Keratinocyte (primary cell): ENCODE results near the gene KRT79.

Experiments
- EZH2 ChIP-seq: IDR thresholded peaks from one replicate; pipeline ENCODE4 v1.6.1; 2012; ENCODE audit warnings: inconsistent platforms, mild to moderate bottlenecking, low read length, moderate library complexity
- TF ChIP-seq, protein P1 (sequence below), 3 experiments: IDR thresholded peaks in 1 of 3; conservative IDR thresholded peaks in 1 of 3; optimal IDR thresholded peaks in 1 of 3; 2 replicates in 2 of 3; 3 replicates in 1 of 3; pipeline versions ENCODE3 to v1.5.1; 2011; ENCODE audit warnings: low read length in 3 of 3, mild to moderate bottlenecking in 3 of 3, moderate library complexity in 2 of 3, control low read depth in 1 of 3, inconsistent platforms in 1 of 3; ENCODE audit not compliant: insufficient read depth in 2 of 3; ENCODE audit errors: extremely low read depth in 1 of 3

DNA sequence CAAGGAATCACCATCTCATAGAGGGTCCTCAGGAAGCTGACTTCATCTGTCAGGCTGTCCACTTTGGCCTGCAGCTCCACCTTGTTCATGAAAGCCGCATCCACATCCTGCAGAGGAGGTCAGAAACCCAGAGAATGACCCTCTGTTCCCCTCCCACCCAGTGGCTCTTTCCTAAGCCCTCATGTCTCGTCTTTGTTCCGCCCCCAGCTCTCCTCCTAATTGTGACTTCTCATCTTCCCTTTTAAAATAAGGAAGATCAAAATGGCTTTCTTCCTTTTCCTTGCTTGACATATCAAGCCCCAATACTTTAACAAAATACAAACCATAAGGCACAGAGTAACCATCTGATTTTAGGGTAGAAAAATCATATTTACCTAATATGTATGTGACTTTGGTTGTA is 61.3 kb downstream of the KRT79 start:
- TF ChIP-seq, protein P1, sequence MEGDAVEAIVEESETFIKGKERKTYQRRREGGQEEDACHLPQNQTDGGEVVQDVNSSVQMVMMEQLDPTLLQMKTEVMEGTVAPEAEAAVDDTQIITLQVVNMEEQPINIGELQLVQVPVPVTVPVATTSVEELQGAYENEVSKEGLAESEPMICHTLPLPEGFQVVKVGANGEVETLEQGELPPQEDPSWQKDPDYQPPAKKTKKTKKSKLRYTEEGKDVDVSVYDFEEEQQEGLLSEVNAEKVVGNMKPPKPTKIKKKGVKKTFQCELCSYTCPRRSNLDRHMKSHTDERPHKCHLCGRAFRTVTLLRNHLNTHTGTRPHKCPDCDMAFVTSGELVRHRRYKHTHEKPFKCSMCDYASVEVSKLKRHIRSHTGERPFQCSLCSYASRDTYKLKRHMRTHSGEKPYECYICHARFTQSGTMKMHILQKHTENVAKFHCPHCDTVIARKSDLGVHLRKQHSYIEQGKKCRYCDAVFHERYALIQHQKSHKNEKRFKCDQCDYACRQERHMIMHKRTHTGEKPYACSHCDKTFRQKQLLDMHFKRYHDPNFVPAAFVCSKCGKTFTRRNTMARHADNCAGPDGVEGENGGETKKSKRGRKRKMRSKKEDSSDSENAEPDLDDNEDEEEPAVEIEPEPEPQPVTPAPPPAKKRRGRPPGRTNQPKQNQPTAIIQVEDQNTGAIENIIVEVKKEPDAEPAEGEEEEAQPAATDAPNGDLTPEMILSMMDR (optimal IDR thresholded peaks at IDR 0.05 in 1 of 3, IDR thresholded peaks at IDR 0.05 in 1 of 3, conservative IDR thresholded peaks at IDR 0.05 in 1 of 3; ENCODE audit: extremely low read depth in 1 of 3, insufficient read depth in 2 of 3, low read length in 3 of 3): no peak
- TF ChIP-seq EZH2: no peak
